SU-DHL-6 (cell line): Measurements from ENCODE around the gene RHOT1.
"Not testable (repeated sequence)": the region's sequence is repeated elsewhere in the genome, so short reads cannot be mapped to it uniquely, and the experiment has no call there.

Experiments
- EZH2phosphoT487 ChIP-seq: fragments of 200-600 bp; sonication (generic), shearing (Covaris generic); conservative IDR thresholded peaks from 2 replicates; pipeline ENCODE4 v1.6.1; 2018; ENCODE audit warnings: mild to moderate bottlenecking, antibody characterized with exemption, low read length, moderate library complexity, mixed read lengths
- TF ChIP-seq, protein P1 (sequence below): fragments of 200-600 bp; sonication (generic); IDR thresholded peaks from one replicate; pipeline ENCODE4 v1.5.1; 2017; ENCODE audit warnings: antibody characterized with exemption, mild to moderate bottlenecking, low read length, moderate library complexity; ENCODE audit not compliant: insufficient read depth, poor library complexity, severe bottlenecking

DNA sequence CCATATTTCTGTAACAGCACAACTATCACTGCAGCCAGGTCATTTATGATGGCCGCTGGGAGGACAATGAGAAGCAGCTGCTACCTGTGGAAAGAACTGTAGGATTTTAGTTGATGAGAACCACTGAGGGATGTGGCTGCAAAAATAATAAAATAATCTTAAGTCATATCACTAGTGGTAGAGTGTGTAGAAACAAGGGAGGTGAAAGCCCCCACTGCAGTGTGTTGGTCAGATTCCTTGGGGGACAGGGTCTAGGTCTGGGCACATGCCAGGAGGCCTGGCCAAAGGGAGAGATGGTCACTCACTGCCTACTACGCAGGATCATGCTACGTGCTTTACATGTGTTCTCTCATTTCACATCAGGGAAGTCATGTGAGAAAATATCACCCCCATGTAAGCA, 24.2 kb upstream of the RHOT1 start:
- TF ChIP-seq, protein P1, sequence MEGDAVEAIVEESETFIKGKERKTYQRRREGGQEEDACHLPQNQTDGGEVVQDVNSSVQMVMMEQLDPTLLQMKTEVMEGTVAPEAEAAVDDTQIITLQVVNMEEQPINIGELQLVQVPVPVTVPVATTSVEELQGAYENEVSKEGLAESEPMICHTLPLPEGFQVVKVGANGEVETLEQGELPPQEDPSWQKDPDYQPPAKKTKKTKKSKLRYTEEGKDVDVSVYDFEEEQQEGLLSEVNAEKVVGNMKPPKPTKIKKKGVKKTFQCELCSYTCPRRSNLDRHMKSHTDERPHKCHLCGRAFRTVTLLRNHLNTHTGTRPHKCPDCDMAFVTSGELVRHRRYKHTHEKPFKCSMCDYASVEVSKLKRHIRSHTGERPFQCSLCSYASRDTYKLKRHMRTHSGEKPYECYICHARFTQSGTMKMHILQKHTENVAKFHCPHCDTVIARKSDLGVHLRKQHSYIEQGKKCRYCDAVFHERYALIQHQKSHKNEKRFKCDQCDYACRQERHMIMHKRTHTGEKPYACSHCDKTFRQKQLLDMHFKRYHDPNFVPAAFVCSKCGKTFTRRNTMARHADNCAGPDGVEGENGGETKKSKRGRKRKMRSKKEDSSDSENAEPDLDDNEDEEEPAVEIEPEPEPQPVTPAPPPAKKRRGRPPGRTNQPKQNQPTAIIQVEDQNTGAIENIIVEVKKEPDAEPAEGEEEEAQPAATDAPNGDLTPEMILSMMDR: not testable (repeated sequence)
- not testable (repeated sequence) for TF ChIP-seq EZH2phosphoT487
